ENCODE measurements around the gene RPL29.

Gene RPL29

DNA sequence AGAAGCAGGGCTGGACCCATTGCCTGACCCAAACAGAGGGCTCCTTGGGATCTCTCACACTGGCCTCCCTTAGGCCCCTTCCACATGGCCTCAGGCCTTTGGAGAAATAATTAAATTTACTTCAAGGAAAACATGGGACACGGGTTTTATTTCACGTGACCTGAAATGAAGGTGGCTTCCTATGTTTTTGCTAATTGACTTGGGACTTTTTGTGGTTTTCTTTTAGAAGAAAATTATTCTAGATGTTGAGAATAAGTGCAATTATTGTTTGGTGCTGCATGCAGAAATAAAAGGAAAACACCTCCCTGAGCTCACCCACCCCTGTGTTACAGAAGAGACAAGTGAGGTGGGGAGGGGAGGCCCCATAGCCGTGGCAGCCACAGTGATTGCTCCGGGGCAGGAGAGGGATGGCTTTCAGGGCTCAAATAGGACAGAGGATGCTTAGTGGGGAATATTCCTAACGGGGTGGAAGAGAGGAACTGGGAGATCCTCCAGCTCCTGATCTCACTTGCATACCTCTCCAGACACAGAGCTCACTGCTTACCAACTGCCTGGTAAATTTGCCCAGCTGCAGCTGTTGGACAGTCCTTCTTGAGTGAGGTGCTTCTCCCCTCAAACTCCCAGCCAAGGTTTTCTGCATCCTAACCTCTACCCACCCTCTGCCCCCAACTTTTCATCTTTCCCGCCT, 29.2 kb upstream of the RPL29 start:
- no peak for DNase-seq

DNA sequence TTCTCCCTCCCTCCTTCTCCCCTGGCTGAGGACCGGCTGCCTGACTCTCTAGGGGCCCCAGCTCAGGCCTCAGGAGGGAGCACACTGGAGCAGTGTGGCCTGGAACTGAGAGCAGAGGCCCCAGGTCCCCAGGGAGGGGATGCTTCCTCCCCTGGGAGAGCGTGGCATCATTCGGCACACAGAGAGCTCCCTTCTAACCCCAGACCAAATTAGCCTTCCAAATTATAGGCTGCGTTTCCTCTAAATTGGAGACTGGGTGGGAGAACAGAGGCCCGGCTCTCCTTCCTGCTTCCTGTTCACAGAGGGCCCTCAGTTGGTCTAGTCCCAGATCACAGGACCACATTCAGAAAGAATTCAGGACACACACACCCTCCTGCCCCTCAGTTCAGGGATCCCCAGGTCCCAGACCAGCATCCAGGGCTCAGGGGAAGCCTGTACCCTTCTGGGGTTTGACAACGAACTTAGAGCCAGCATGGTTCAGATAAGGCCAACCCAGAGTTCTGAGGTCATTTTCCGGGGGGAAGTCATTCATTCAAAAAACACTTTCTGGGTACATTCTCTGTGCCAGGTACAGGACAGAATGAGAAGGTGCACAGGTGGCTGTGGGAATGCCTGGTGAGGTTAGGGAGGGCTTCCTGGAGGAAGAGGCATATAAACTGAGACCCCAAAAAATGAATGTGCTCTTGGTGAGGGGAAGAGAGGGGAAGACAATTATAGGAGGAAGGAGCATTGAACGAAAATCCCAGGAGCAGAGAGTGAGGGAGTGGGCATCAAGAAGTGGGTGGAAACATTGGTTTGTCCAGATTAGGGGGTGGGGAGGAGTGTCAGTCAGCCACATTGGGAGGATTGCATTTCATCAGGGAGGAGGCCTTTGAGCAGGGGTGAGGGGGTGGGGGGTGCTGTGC, 28.4 kb upstream of the RPL29 start:
- DNase-seq = peak; percentile 20

DNA sequence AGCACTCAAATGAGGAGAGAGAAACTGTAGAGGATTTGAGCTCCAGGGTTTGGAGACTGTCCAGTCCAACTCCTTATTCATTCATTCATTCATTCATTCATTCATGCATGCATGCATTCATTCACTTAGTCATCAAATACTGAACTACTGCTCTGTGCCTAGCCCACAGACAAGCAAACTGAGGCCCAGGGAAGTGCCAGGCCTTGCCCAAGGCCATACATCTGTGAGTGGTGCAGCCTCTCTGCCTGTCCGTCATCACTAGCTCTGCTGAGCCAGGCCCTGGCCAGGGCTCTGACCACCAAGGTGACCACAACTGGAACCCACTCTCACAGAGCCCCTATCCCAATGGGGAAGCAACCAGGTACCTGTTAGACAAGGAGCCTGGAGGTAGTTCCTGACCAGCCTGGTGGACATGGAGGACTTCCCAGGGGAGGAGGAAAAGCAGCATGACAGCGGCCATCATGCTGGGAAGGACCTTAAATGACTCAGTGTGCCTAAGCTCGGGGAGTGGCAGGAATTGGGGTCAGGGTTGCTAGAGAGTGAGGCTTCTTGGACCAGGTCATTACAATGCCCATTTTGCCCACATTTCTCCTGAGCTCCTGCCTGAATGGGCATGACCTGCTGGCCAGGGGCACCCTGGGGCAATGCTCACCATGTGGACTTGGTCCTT, 27.5 kb upstream of the RPL29 start:
- no peak for DNase-seq

DNA sequence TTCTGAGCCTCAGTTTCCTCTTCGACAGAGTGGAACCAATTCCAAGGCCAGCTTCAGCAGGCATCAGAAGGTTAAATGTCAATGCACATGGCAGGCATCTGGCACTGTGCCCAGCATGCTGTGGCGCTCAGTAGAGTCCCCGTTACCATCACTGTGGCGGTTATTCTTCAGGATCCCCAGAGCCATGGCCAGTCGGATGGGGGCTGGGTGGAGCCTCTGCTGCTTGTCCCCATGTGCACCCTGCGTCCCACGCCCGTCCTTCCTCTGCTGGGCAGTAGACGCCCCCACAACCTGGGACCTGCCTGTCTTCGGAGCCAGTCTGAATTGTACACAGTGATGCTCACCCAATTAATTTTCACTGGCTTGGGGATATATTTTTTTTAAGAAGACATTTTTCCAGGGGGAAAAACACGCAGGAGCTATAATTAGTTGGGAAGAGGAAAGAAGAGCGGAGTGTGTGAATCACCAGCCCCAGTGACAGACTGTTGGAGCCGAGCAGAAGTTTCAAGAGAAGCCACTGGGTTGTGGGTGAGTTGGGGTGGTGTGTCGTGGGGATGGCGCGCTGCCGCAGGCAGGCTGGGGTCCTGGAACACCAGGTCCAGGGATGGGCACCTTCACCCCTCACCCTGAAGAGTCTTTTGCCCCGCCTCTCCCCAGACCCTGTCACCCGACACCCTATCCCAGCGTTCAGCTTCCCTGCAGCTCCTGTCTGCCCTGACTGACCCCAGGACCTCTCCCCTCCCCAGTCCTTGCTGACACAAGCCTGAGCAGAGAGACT, 26.8 kb upstream of the RPL29 start:
- DNase-seq = no peak

DNA sequence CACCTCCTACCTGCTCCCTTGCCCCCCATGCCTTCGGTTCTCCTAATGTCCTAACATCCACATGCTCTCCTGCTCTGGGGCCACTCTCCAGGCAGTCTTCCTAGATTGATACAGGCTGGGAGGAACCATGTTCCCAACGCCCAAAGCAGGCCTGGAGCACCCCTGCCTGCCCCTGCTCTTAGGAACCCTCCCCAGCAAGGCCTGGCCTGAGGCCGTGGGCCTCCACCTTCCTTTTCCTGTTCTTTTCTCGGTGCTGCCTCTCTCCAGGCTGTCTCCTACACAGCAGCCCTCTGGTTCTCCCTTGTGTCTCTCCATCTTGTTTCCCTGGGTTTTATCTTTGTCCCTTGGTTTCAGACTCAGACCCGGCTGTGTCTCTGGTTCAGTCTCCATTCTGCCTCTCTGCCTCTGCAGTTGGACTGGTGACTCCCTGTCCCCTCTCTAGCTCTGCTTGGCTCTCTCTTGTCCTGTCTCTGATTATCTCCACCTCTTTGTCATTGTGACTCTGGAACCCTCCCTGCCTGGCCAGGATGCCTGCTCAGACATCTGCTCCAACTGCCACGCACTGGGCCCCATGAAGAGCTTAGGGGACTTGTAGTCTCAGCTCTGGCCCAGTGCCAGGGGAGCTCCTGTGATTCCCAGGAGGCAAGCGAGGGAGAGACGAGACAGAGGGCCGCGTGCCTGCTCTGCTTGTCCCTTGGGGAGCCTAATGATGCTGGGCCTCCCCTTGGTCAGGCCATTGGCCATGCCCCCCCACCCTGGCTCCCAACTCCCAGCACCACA, 26.0 kb upstream of the RPL29 start:
- DNase-seq = peak; percentile 27

- no peak for DNase-seq
Measured at GRCh38 chr3:52020796-52021195, 25.1 kb upstream of the RPL29 start.

DNA sequence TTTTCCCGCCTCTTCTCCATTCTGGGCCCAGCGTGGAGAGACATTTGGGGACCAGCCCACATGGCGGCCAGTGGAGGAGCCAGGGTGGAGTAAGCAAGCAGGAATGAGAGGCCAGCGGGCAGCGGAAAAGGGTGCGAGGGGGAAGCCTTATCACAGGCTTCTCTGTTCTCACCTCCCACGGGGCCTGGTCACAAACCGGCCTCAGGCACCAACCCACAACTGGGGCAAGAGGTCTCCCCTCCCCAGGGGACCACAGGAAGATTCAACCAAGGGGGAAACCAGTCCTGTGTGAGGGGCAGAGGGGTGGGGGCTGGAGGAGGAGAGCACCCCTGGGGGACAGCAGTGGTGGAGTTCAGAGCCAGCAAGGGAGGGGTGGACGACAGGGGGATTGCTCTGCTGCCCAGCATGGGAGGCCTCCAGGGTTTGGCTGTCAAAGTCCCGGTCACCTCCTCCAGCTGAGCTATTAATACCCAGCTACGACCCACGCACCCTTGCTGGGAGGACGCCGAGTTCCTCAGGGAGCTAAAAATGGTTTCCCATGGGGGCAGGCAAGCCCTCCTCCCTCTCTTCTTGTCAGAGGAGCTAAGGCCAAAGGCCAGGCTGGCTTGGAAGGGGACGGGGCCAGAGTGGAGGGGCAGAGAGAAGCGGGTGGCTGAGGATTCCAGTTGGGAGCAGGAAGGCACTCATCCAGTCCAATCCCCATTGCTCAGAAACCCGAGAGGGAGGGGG, 23.8 kb upstream of the RPL29 start:
- DNase-seq = no peak

GRCh38 chr3:52018319-52019000, 22.8 kb upstream of the RPL29 start:
- DNase-seq = no peak

DNA sequence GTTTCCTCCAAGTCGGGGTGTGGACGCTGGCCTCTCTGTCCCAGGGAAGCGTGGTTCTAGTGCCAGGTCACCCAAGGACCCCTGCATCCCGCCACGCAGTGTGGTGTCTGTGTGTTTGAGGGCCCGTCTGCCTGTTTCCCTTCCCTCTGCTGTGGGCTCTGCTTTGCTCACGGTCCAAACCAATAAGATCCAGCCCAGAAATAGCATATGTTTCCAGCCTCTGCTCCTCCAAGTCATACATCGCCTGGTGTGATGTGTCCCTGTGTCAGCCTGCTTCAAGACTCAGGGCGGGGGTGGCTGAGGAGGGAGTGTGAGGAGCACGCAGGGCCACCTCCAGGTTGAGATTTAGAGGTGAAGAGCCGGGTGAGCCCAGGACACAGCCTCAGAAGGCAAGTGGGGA, 21.9 kb upstream of the RPL29 start:
- DNase-seq = no peak

- DNase-seq = no peak
Measured at GRCh38 chr3:52015438-52016228, 19.9 kb upstream of the RPL29 start.

DNA sequence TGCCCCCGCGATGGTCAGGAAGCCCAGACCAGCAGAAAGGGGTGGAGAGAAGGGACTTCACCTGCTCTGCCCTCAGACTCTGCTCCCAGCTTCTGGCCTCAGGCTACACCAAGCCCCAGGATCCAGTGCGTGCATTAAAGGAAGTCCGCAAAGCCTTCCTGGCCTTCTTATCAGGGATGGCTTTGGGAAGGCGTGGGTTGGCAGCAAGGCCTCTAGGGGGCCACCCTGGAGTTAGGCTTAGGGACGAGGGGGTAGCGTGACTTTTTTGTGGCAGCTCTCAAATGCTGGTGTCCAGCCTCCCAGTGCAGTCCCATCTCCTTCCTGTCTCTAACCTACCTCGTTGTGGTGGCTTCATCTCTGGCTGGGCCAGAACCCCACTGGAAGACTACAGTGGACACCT, 18.9 kb upstream of the RPL29 start:
- no peak for DNase-seq

DNA sequence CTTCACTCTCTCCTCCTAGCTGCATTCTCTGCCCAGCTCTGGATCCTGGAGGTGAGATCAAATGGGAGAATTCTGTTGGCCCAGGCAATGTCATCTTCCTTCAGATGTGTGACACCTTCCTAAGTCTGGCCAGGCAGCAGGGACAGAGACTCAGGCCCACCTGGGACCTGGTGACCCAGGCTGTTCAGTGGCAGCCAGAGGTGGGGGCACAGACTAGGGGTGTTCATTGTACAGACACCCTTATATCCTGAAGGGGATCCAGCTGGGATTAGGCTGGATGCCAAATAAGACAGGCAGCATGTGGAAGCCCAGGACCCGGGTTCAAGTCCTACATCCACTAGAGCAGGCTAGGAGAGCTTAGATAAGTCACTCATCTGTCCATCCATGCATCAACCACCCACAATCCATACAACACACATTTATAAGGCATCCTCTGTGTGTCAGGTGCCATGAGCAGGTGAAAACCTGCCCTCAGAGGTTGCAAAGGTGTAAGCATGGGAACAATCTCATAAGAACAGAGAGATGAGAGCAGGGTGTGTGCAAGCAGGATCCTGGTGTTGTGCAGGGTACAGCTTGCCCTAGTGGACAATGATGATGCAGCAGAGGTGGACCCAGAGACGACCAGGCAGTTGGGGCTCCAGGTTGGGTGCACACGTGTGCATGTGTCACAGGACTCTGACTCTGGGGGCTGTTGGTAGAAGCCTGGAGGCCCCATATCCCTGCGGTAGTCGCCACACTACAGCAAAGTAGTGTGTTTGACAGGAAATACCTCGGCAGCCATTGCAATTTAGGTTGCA, 18.3 kb upstream of the RPL29 start:
- no peak for DNase-seq

DNA sequence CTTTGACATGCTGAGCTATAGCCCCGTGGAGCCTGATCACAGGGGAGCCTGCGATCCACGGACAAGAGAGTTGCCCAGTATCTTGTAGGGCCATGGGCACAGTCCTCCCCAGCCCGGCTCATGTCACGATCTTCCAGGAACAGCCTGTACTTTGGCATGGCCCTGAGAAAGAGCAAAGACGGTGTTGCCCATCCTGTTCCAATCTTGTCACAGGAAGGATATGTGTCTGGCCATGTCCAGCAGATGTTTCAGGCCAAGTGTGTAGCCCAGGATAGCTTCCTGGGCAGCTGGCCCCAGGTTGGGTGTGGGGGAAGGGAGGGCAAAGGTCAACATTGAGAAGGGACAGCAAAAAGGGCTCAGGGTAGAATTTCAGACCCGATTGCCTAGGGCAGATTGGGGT, 17.0 kb upstream of the RPL29 start:
- DNase-seq = no peak

DNA sequence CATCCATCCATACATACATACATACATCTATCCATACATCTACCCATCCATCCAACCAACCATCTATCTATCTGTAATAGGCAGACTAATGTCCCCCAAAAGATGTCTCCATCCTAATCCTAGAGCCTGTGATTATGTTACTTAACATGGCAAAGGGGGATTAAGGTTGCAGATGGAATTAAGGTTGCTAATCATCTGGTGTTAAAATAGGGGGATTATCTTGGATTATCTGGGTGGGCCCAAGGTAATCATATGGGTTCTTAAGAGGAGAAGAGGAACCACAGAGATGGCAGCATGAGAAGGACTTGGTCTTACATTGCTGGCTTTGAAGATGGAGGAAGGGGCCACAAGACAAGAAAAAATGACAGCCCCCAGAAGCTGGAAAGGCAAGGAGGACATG, 14.7 kb upstream of the RPL29 start:
- no peak for DNase-seq

GRCh38 chr3:52007291-52007690, 11.6 kb upstream of the RPL29 start:
- DNase-seq = no peak

- DNase-seq = no peak
Measured at GRCh38 chr3:52006820-52007133, 11.1 kb upstream of the RPL29 start.

DNA sequence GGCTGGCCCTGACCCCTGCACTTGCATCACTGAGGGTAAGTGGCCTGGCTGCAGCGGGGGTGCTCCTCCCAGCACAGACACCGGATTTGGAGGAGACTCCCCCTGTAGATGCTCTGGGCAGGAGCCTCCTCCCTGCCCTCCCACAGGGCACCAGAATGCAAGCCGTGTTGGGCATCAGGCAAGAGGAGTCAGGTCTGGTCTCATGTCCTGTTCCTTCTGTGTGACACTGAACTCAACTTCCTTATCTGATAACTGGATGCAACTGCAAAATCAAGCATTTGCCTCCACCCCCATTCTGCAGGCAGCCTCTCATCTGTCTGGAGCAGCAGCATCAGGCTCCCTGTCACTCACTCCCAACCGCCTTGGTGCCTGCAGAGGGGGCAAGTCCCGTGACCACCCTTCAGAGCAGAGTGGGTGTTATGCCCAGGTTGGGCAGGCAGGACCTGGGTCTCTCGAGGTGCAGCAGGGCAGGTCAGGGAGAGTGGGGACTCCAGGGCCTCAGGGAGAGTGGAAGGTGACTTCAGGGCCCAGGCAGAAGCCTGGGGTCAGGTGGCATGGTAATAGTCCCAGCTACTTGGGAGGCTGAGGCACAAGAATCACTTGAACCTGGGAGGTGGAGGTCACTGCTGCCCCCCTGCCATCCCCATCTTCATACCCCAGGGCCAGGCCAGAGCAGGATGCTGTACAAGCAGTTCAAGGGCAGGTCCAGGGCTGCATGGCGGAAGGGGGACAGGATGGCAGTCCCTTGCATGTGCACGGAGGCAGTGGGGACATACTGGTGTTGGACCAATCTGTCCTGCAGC, 10.5 kb upstream of the RPL29 start:
- DNase-seq = no peak

DNA sequence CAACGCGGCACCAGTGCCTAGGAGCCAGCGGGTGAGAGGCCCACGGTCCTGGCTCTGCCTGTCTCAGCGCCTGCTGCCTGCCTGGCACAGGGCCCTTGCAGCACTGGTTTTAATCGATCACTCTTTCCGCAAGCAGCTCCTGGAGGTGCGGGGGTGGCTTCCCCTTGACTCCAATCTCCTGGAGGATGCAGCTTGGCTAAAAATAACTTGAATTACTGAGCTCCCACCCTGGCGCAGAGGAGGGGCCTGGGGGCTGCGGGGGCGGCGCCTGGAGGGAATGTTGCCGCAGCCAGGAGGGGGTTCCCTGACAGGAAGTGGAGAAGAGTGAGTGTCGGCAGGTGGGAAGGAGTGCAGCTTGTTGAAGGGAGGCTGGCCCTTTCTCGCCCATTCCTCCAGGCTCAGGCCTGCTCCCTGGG, 9.9 kb upstream of the RPL29 start:
- no peak for DNase-seq
